GM18517 (cell line): Measurements from ENCODE around the gene PAEP.

ENCODE experiments used
- ATAC-seq: cut with Tn5 transposase; IDR thresholded peaks from one replicate; pipeline ENCODE4 v1.9.1; 2021; ENCODE audit warnings: mild to moderate bottlenecking, moderate library complexity; ENCODE audit not compliant: unreplicated experiment

PAEP gene

GRCh38 chr9:135591506-135592330, 30.2 kb downstream of the PAEP start:
- ATAC-seq, result no peak

DNA sequence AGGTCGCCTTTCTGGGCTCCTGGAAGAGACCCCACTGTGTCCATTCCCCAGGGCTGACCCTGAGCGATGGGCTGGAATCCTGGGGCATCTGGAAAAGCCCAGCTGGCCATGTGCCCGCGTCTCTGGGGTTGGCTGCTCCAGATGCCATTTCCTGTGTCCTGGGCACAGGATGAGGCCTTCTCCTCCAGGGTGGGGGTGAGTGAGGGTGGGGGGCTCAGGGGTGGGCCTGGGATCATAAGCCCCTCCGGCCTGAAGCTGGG, 30.7 kb downstream of the PAEP start:
- ATAC-seq, result no peak

DNA sequence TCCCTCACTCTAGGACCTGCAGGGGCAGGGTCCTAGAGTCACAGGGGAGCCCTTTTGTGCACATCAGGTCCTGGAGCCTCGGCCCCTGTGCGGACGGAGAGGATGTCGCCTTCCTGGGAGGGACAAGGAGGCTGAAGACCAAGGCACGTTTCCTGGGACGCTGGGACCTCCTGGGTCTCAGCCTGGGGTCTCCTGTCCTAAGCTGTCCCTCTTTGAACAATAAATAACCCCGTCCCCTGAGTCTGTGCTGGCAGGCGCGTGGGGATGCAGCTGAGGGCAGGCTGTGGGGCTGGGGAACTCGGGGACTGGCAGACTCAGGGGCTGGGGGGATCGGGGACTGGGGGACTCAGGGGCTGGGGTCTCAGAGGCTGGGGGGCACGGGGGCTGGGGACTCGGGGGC, 31.1 kb downstream of the PAEP start:
- no peak for ATAC-seq

- no peak for ATAC-seq
These were observed 34.7 kb downstream of the PAEP start for GRCh38 chr9:135596211-135596610.

DNA sequence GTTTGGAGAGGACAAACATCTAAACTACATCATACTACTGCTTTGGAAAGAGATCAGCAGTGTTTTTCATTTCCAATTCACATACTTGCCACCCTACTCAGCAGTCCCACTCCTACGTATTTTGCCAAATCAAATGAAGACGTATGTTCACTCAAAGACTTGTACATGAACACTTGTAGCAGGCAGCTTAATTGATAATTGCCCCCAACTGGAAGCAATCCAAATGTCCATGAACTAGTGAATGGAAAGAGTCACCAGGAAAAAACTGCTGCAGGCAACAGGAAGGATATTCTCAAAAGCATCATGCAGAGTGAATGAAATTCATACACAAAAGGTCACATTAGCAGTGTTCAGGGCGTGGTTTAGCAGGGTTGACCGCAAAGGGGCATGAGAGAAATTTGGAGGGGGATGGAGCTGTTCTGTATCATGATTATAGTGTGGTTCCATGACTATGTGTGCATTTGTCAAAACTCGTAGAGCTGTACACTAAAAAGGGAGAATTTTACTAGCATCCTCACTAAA, 38.8 kb downstream of the PAEP start:
- ATAC-seq, result no peak

- ATAC-seq, result no peak
These were observed 40.4 kb downstream of the PAEP start for GRCh38 chr9:135601988-135602387.

GRCh38 chr9:135602789-135603481, 41.4 kb downstream of the PAEP start:
- no peak for ATAC-seq

DNA sequence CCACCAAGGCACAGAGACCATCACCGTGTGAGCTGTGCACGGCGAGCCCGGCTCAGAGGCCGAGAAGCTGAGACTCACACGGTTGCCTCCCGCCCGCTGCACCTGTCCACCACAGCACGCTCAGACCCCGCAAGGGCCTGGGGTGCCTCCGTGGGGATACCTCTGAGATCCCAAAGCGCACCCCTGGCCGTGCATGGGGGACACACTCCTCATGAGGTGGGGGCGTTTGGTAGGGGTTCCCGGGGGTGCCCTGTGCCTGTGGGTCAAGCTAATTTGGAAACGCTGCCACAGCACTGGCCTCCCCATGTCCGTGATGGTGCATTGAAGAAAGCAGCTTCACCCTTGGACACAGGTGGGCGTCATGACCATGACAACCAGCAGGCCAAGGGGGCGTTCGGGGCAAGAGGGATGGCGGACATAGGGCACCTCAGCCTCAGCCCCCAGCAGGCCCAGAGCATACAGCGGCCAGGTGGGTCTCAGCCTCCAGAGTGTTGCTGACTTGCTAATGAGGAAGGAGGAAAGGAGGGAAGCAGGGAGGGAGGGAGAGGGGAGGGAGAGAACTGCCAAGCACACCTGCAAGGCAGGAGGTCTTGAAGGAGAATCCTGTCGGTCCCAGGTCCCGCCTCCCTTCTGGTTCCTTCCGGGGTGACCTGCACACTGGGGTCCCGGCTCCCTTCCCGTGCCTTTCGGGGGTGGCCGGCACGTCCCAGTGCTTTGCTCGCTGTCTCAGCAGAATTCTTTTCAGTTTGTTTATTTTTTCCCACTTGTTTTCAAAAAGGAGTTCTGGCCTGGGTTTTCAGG, 43.1 kb downstream of the PAEP start:
- no peak for ATAC-seq

- no peak for ATAC-seq
These were observed 43.8 kb downstream of the PAEP start for GRCh38 chr9:135605238-135605781.

- ATAC-seq, result no peak
These were observed 45.3 kb downstream of the PAEP start for GRCh38 chr9:135606885-135607259.

DNA sequence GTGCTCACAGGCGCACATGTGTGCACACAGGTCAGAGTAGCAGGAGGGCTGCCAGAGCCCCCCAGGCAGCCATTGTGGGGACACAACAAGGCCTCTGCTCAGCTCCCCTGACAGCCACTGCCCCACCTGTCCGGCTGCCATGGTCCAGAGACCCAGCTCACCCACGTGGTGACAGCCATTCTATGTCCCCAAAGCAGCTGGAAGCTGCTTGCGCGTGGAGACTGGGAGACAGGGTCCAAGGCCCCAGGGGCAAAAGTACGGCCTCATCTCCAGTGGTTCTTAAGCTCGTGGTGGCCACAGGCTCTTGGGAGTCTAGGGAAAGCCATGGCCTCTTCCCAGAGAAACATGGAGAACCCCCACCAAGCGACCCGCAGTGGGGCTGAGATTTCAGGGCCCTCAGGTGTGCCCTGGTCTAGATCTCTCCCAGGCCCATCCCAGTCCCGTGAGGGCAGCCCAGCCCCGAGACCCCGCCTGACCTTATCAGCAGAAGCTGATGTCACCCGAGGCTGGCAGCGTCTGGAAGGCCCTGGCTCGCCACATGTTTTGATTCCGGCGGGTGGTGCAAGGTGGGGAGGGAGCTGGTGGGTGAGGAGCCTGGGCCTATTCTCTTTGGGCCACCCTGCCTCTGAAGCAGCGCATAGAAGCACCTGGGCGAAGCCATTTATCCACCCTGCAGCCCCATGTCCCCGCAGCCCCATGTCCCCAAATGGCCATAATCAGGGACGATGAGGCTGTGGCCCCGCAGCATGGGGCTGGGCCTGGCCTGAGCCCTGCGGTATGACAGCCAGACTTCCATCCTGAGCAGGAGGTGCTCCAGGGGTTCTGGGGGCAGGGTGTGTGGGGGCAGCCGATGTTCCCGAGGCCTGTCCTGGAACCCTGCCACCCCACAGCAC, 46.1 kb downstream of the PAEP start:
- ATAC-seq, result no peak

GRCh38 chr9:135608294-135608998, 46.9 kb downstream of the PAEP start:
- no peak for ATAC-seq

- ATAC-seq, result no peak
These were observed 47.4 kb downstream of the PAEP start for GRCh38 chr9:135608999-135609317.

DNA sequence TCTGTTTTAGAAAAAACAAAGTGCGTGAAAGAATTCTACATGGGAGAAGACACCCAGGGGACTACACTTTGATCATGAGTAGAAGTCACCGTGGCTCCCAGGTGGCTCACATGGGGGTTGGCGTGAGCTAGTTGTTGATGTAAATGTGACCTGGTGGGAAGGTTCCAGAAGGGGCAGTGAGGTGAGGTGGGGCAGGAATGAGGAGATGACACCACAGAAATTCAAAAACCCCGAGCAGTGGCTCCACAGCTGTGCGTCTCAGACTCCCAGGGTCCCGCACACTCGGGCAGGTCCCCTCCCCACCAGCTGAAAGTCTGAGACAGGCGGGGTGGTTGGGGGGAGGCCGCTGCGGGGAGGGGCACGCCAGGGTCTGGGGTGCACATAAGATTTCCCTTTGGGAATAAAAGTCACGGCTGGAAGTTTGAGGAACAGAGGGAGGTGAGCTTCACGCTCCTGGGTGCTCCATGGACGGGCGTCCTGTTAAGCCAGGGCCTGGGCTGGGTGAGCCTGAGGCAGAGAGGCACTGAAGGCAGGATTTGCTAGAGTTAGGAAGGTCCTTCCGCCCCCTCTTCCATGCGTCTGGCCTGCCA, 47.9 kb downstream of the PAEP start:
- ATAC-seq, result no peak

DNA sequence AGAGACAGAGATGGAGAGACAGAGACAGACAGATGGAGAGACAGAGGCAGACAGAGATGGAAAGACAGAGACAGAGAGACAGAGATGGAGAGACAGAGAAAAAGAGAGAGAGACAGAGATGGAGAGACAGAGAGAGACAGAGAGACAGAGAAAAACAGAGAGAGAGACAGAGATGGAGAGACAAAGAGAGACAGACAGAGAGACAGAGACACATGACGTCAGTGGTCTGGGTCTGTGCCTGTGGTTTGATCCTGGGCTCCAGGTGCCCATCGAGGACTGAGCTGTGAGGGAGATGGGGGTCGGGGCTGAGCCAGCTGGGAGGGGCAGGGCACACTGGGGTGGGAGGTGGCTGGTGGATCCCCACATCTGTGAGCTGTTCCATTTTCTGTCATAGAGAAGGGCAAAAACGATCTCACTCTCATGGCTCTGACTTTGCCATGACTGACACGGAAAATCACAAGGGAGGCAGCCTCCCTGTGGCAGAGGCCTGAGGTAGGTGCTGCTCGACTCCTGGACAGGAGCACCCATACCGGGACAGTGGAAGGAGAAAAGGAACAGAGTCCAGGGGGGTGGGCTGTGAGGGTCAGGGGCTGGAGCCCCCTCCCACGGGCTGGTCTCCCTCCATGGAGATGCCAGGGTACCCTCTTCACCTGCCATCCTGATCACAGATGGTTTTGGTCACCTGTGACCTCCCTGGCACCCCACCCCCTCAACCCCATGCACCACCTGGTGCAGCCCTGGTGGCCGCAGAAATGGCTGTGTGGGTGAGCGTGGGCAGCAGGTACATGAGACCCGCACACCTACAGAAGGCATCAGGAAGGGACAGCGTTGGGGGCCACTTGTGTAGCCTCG, 49.0 kb downstream of the PAEP start:
- ATAC-seq, result no peak

GRCh38 chr9:135611142-135611874, 49.8 kb downstream of the PAEP start:
- no peak for ATAC-seq

- no peak for ATAC-seq
These were observed 50.3 kb downstream of the PAEP start for GRCh38 chr9:135611875-135612209.

- no peak for ATAC-seq
These were observed 50.9 kb downstream of the PAEP start for GRCh38 chr9:135612437-135612836.
